ENCODE results near the gene TRPV2. TPM values are rescaled to one million over a fixed set of nuclear protein-coding genes. Genes with fewer than 3 reads are reported as not detected.
A peak's percentile ranks its signal among the peaks of the same experiment; 100 is the strongest.

TRPV2 gene
- total RNA-seq, 4 donors from 2014 or later, result 3.2 to 12.5 (median 6.5) TPM

- 41 to 59% methylated on average over 14 of the region's 15 CpGs for WGBS, 2 donors
- Histone ChIP-seq H3K9me3 (no peaks in the 10 kb centered on the region), H3K4me3 (replicated peaks in 1 of 3) (no peak overlapping the region), H3K27ac (no peak overlapping the region), H3K27me3 (no peaks in the 10 kb centered on the region), H3K36me3 (no peaks in the 10 kb centered on the region), H3K4me1 (no peaks in the 10 kb centered on the region)
- intact Hi-C loops (cut with DNase I), result no loop called here
- DNase-seq, result peak; percentile 74 to 77
- TF ChIP-seq POLR2A (IDR thresholded peaks at IDR 0.05) (no peak), CTCF (IDR thresholded peaks at IDR 0.05) (peak in 5 of 6 experiments; percentile 46 to 77 (median 65))
These were observed 12.9 kb downstream of the TRPV2 start for GRCh38 chr17:16428098-16428882.

- no peak for TF ChIP-seq CTCF (IDR thresholded peaks at IDR 0.05)
- no peak for TF ChIP-seq POLR2A (IDR thresholded peaks at IDR 0.05)
- Histone ChIP-seq H3K4me1 (no peaks in the 10 kb centered on the region), H3K27ac (no peak overlapping the region), H3K9me3 (no peaks in the 10 kb centered on the region), H3K36me3 (no peaks in the 10 kb centered on the region), H3K4me3 (replicated peaks in 1 of 3) (no peak overlapping the region), H3K27me3 (no peaks in the 10 kb centered on the region)
- WGBS, 2 donors, result 93 to 98% methylated on average over 9 of the region's 9 CpGs
- intact Hi-C loops (cut with DNase I), result no loop called here
- DNase-seq, result no peak
These were observed 13.7 kb downstream of the TRPV2 start for GRCh38 chr17:16429083-16429482.

GRCh38 chr17:16430650-16431049, 15.3 kb downstream of the TRPV2 start:
- no peaks in the 10 kb centered on the region for H3K9me3 ChIP-seq
- H3K4me1 ChIP-seq, result no peaks in the 10 kb centered on the region
- DNase-seq, result no peak
- WGBS, 2 donors, result 74 to 83% methylated on average over 6 of the region's 6 CpGs
- H3K4me3 ChIP-seq (replicated peaks in 1 of 3), result no peak overlapping the region
- no peak overlapping the region for H3K27ac ChIP-seq
- TF ChIP-seq CTCF (IDR thresholded peaks at IDR 0.05) (no peak), POLR2A (IDR thresholded peaks at IDR 0.05) (no peak)
- H3K36me3 ChIP-seq, result no peaks in the 10 kb centered on the region
- intact Hi-C loops (cut with DNase I), result no loop called here
- no peaks in the 10 kb centered on the region for H3K27me3 ChIP-seq

GRCh38 chr17:16432017-16432416, 16.6 kb downstream of the TRPV2 start:
- 93% methylated on average over 6 to 15 of the region's 15 CpGs for WGBS, 2 donors
- H3K4me1 ChIP-seq, result no peaks in the 10 kb centered on the region
- no peaks in the 10 kb centered on the region for H3K9me3 ChIP-seq
- TF ChIP-seq POLR2A (IDR thresholded peaks at IDR 0.05) (no peak), CTCF (IDR thresholded peaks at IDR 0.05) (no peak)
- intact Hi-C loops (cut with DNase I), result no loop called here
- no peak overlapping the region for H3K27ac ChIP-seq
- H3K4me3 ChIP-seq (replicated peaks in 1 of 3), result no peak overlapping the region
- H3K36me3 ChIP-seq, result no peaks in the 10 kb centered on the region
- no peaks in the 10 kb centered on the region for H3K27me3 ChIP-seq
- no peak for DNase-seq

- H3K27ac ChIP-seq, result no peak overlapping the region
- no peaks in the 10 kb centered on the region for H3K9me3 ChIP-seq
- intact Hi-C loops (cut with DNase I), result no loop called here
- DNase-seq, result no peak
- no peaks in the 10 kb centered on the region for H3K27me3 ChIP-seq
- no peak overlapping the region for H3K4me3 ChIP-seq (replicated peaks in 1 of 3)
- TF ChIP-seq CTCF (IDR thresholded peaks at IDR 0.05) (no peak), POLR2A (IDR thresholded peaks at IDR 0.05) (no peak)
- 71 to 83% methylated on average over 2 to 4 of the region's 5 CpGs for WGBS, 2 donors
- no peaks in the 10 kb centered on the region for H3K36me3 ChIP-seq
- no peaks in the 10 kb centered on the region for H3K4me1 ChIP-seq
These were observed 18.1 kb downstream of the TRPV2 start for GRCh38 chr17:16433514-16433913.
